ENCODE results near the gene R3HDM2. TPM values are rescaled to one million over a fixed set of nuclear protein-coding genes. Genes with fewer than 3 reads are reported as not detected.

R3HDM2 gene
- polyA plus RNA-seq, 1 donor from 2014 or later = 11.1 TPM

DNA sequence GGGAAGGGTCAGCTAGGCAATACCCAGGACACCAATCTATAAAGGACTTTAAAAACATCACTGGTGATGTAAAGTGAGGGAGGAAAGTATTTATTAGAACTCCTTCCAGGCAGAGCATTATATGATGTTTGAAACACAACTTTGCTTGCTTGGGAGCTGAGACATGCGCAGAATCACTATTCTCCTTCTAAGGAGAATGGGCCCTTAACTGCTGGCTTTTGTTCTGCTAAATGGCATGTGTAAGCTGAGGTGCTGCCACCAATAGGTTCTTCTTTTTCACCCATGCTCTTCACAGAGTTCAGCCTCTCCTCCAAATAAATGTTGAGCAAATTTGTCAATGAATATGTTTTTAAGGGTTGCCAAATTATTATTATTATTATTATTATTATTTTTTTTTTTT is 183.8 kb downstream of the R3HDM2 start:
- H3K27ac ChIP-seq (ENCODE audit: low read length) = no peak overlapping the region
- peaks cover 26% of the 10 kb centered on the region for H3K27me3 ChIP-seq (ENCODE audit: insufficient read depth, low read depth, low read length)
- H2AFZ ChIP-seq (ENCODE audit: low read depth, low read length) = no peak overlapping the region
- H4K20me1 ChIP-seq (ENCODE audit: insufficient read depth) = no peaks in the 10 kb centered on the region
- H3F3A ChIP-seq (ENCODE audit: insufficient read depth, low read length, poor library complexity, severe bottlenecking) = no peaks in the 10 kb centered on the region
- H3K79me2 ChIP-seq (replicated peaks; ENCODE audit: insufficient read depth, low read length) = no peaks in the 10 kb centered on the region
- no peaks in the 10 kb centered on the region for H3K9me3 ChIP-seq (ENCODE audit: low read length)
- no peak overlapping the region for H3K4me3 ChIP-seq (ENCODE audit: low read length)
- H3K36me3 ChIP-seq (ENCODE audit: insufficient read depth, low read length) = no peaks in the 10 kb centered on the region
- no peak overlapping the region for H3K9ac ChIP-seq (ENCODE audit: low read length)
- no peaks in the 10 kb centered on the region for H3K9me2 ChIP-seq (ENCODE audit: insufficient read depth, low read length)
- no peak overlapping the region for H3K4me2 ChIP-seq (ENCODE audit: low read length)
- no peak for TF ChIP-seq POLR2AphosphoS5 (IDR thresholded peaks at IDR 0.05)

DNA sequence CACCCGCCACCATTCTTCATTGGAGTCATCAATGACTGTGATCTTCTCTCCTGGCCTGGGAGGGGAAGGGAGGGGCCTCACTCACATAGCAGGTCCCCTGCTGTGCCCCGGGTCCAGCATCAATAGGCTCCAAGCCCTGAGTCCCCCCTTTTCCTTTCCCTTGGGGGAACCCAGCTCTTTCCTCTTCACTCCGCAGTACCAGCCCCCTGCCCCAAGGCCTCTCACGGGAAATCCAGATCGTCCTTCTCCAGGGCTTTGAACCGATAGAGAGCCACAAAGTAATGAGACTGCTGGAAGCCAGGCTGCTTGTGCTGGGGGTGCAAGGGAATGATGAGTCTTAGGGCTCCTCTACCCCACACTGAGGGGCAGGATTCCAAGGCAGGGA is 186.5 kb downstream of the R3HDM2 start:
- H4K20me1 ChIP-seq (ENCODE audit: insufficient read depth) = no peaks in the 10 kb centered on the region
- H3K27ac ChIP-seq (ENCODE audit: low read length) = no peak overlapping the region
- H3K79me2 ChIP-seq (replicated peaks; ENCODE audit: insufficient read depth, low read length) = no peaks in the 10 kb centered on the region
- H3K36me3 ChIP-seq (ENCODE audit: insufficient read depth, low read length) = no peaks in the 10 kb centered on the region
- H3K27me3 ChIP-seq (ENCODE audit: insufficient read depth, low read depth, low read length) = peaks cover 38% of the 10 kb centered on the region
- no peaks in the 10 kb centered on the region for H3K9me2 ChIP-seq (ENCODE audit: insufficient read depth, low read length)
- H3F3A ChIP-seq (ENCODE audit: insufficient read depth, low read length, poor library complexity, severe bottlenecking) = no peaks in the 10 kb centered on the region
- TF ChIP-seq, protein P1, sequence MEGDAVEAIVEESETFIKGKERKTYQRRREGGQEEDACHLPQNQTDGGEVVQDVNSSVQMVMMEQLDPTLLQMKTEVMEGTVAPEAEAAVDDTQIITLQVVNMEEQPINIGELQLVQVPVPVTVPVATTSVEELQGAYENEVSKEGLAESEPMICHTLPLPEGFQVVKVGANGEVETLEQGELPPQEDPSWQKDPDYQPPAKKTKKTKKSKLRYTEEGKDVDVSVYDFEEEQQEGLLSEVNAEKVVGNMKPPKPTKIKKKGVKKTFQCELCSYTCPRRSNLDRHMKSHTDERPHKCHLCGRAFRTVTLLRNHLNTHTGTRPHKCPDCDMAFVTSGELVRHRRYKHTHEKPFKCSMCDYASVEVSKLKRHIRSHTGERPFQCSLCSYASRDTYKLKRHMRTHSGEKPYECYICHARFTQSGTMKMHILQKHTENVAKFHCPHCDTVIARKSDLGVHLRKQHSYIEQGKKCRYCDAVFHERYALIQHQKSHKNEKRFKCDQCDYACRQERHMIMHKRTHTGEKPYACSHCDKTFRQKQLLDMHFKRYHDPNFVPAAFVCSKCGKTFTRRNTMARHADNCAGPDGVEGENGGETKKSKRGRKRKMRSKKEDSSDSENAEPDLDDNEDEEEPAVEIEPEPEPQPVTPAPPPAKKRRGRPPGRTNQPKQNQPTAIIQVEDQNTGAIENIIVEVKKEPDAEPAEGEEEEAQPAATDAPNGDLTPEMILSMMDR (IDR thresholded peaks at IDR 0.05; ENCODE audit: poor library complexity, severe bottlenecking) = no peak
- TF ChIP-seq EP300 (conservative IDR thresholded peaks at IDR 0.05; ENCODE audit: poor library complexity, severe bottlenecking) (no peak), POLR2AphosphoS5 (IDR thresholded peaks at IDR 0.05) (no peak), SMC3 (conservative IDR thresholded peaks at IDR 0.05; ENCODE audit: poor library complexity) (no peak), RAD21 (conservative IDR thresholded peaks at IDR 0.05) (no peak), MXI1 (conservative IDR thresholded peaks at IDR 0.05; ENCODE audit: poor library complexity, severe bottlenecking) (no peak), EZH2 (IDR thresholded peaks at IDR 0.05; ENCODE audit: borderline replicate concordance, insufficient read depth, low read length, poor library complexity, severe bottlenecking) (no peak)
- H3K4me3 ChIP-seq (ENCODE audit: low read length) = no peak overlapping the region
- no peak overlapping the region for H3K9ac ChIP-seq (ENCODE audit: low read length)
- no peak overlapping the region for H2AFZ ChIP-seq (ENCODE audit: low read depth, low read length)
- no peak overlapping the region for H3K4me2 ChIP-seq (ENCODE audit: low read length)
- H3K9me3 ChIP-seq (ENCODE audit: low read length) = no peaks in the 10 kb centered on the region

DNA sequence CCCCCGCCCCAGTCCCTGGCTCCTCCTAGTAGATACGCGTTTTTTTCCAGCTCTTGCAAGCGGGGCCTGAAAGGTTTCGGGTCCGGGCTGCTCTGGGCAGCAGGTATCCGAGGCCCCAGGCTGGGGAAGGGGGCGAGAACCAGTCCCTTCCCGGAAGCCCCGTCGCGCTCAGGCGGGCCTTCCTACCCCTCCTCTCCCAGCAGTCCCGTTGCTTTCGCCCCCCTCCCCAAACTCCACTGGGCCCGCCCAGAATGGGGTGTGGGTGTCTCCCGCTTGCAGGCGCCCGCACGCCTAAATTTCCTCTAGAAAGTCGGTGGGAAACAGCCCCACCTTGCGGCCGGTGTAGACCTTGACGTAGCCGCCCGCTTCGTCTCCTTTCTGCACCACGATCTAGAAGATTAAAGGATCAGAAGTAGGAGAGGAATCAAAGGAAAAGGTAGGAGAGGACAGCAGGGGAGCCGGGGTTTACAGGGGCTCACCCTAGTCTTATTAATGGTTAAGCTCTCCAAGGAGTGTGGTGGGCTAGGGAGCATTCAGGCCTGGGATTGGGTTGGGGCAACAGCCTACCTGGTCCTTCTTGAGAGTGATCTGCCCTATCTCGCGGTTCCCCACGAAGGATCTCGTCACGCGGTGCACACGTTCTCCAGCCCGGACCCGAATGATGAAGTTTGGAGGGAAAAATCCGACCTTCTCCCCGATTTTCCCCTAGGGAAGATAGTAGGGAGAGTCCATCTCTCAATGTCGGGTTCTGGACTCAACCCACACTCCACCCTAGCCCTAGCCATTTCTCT is 187.1 kb downstream of the R3HDM2 start:
- Histone ChIP-seq H3K4me2 (ENCODE audit: low read length) (no peak overlapping the region), H3K27me3 (ENCODE audit: insufficient read depth, low read depth, low read length) (peaks cover 44% of the 10 kb centered on the region), H3F3A (ENCODE audit: insufficient read depth, low read length, poor library complexity, severe bottlenecking) (no peaks in the 10 kb centered on the region), H3K27ac (ENCODE audit: low read length) (no peak overlapping the region), H3K4me3 (ENCODE audit: low read length) (peak overlapping the region; percentile 79), H3K79me2 (replicated peaks; ENCODE audit: insufficient read depth, low read length) (no peaks in the 10 kb centered on the region), H3K36me3 (ENCODE audit: insufficient read depth, low read length) (no peaks in the 10 kb centered on the region), H2AFZ (ENCODE audit: low read depth, low read length) (no peak overlapping the region), H3K9me2 (ENCODE audit: insufficient read depth, low read length) (no peaks in the 10 kb centered on the region), H4K20me1 (ENCODE audit: insufficient read depth) (no peaks in the 10 kb centered on the region), H3K9me3 (ENCODE audit: low read length) (no peaks in the 10 kb centered on the region), H3K9ac (ENCODE audit: low read length) (peak overlapping the region; percentile 29)
- TF ChIP-seq, protein P1 (IDR thresholded peaks at IDR 0.05; ENCODE audit: poor library complexity, severe bottlenecking) = peak; percentile 67
- TF ChIP-seq EP300 (conservative IDR thresholded peaks at IDR 0.05; ENCODE audit: poor library complexity, severe bottlenecking) (no peak), RAD21 (conservative IDR thresholded peaks at IDR 0.05) (peak; percentile 60), POLR2AphosphoS5 (IDR thresholded peaks at IDR 0.05) (no peak), EZH2 (IDR thresholded peaks at IDR 0.05; ENCODE audit: borderline replicate concordance, insufficient read depth, low read length, poor library complexity, severe bottlenecking) (no peak), SMC3 (conservative IDR thresholded peaks at IDR 0.05; ENCODE audit: poor library complexity) (peak; percentile 43)

Measured in neural cell (in vitro differentiated cells).